Measurements from ENCODE around the gene AKR7A3.
"Not testable (repeated sequence)": the region's sequence is repeated elsewhere in the genome, so short reads cannot be mapped to it uniquely, and the experiment has no call there.

Gene AKR7A3

DNA sequence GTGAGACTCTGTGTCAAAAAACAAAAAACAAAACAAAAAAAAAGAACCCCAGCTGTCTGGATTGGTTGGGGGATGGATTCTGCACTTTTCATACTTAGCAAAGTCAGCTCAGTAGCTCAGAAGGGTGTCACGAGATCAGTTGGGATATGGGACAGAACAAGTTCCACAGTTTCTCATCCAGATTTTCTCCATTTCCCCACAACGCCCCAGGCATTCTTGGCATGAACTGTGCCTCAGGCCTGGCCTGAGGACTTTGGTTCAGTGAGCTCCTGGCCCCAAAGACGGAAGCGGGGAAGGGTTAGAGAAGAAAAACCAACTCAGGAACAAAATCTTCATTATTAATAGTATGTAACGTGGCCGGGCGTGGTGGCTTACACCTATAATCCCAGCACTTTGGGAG is 21.5 kb upstream of the AKR7A3 start:
- Histone ChIP-seq H3K36me3 (ENCODE audit: control insufficient read depth in 2 of 2, insufficient read depth in 2 of 2, low read length in 2 of 2) (peaks cover 19 to 33% of the 10 kb centered on the region in 2 donors), H3K27ac (ENCODE audit: low read length) (no peak overlapping the region), H3K4me1 (ENCODE audit: control insufficient read depth, insufficient read depth, low read length) (peaks cover 29% of the 10 kb centered on the region)

DNA sequence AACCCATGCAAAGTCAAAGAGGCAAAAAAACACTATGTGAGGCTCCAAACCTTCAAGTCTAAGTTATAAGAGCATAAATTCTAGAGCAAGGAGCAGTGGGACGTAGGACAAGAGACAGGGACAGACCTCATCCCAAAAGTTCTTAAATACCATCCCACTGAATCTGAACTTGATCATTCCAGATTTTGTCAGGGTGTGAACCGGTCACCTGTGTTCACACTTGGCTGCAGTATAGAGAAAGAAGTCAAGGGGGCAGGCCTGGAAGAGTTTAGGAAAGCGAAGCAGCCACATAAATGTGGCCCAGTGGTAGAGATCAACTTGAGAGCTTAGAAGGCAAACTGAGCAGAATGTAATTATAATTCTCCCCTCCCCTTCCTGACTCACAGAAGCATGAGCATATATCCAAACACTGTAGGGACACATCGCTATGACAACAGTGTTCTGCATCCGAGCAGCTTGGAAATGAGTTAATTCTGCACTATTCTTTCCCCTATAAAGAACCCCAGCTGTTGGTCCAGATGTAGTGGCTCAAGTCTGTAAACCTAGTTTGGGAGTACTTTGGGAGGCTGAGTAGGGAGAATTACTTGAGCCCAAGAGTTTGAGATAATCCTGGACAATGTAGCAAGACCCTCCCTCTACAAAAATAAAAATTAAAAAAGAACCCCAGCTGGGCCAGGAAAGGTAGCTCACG is 20.7 kb upstream of the AKR7A3 start:
- Histone ChIP-seq H3K27me3 (ENCODE audit: control insufficient read depth in 1 of 2, insufficient read depth in 2 of 2, low read length in 2 of 2) (no peaks in the 10 kb centered on the region), H3K9me3 (ENCODE audit: control insufficient read depth in 2 of 2, low read length in 2 of 2) (no peaks in the 10 kb centered on the region), H3K4me1 (ENCODE audit: control insufficient read depth, insufficient read depth, low read length) (peaks cover 27% of the 10 kb centered on the region), H3K27ac (ENCODE audit: low read length) (no peak overlapping the region), H3K4me3 (ENCODE audit: low read length in 2 of 2) (no peak overlapping the region), H3K36me3 (ENCODE audit: control insufficient read depth in 2 of 2, insufficient read depth in 2 of 2, low read length in 2 of 2) (peaks cover 27 to 38% of the 10 kb centered on the region in 2 donors), H3K9ac (ENCODE audit: low read length in 2 of 2) (no peak overlapping the region)

More for the DNA sequence above, 21.5 kb upstream of the AKR7A3 start:
- no peak overlapping the region for H3K4me3 ChIP-seq (ENCODE audit: low read length in 2 of 2)
- no peaks in the 10 kb centered on the region for H3K9me3 ChIP-seq (ENCODE audit: control insufficient read depth in 2 of 2, low read length in 2 of 2)
- H3K27me3 ChIP-seq (ENCODE audit: control insufficient read depth in 1 of 2, insufficient read depth in 2 of 2, low read length in 2 of 2) = no peaks in the 10 kb centered on the region
- H3K9ac ChIP-seq (ENCODE audit: low read length in 2 of 2) = no peak overlapping the region

DNA sequence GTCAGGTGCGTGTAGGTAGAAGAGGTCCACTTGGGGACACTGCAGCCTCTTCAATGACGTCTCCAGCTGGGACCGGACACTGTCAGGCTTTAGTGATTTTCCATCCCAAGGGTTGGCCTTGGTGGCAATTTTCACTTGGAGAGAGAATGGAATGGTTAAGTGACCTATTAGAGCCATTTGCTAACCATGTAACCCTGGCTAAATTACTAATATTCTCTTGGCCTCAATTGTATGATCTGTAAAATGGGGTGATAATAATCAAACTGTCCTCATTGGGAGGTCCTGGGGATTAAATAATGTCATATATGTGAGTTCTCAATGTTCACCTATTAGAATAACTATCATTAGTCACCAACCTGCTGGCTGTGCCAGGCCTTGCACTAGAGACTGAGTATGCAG is 19.9 kb upstream of the AKR7A3 start:
- peaks cover 32 to 42% of the 10 kb centered on the region in 2 donors for H3K36me3 ChIP-seq (ENCODE audit: control insufficient read depth in 2 of 2, insufficient read depth in 2 of 2, low read length in 2 of 2)
- H3K9me3 ChIP-seq (ENCODE audit: control insufficient read depth in 2 of 2, low read length in 2 of 2) = no peaks in the 10 kb centered on the region
- H3K27me3 ChIP-seq (ENCODE audit: control insufficient read depth in 1 of 2, insufficient read depth in 2 of 2, low read length in 2 of 2) = no peaks in the 10 kb centered on the region
- H3K27ac ChIP-seq (ENCODE audit: low read length) = no peak overlapping the region
- no peak overlapping the region for H3K9ac ChIP-seq (ENCODE audit: low read length in 2 of 2)
- no peak overlapping the region for H3K4me3 ChIP-seq (ENCODE audit: low read length in 2 of 2)
- H3K4me1 ChIP-seq (ENCODE audit: control insufficient read depth, insufficient read depth, low read length) = peaks cover 24% of the 10 kb centered on the region

- Histone ChIP-seq H3K36me3 (ENCODE audit: control insufficient read depth in 2 of 2, insufficient read depth in 2 of 2, low read length in 2 of 2) (peaks cover 32 to 47% of the 10 kb centered on the region in 2 donors), H3K9me3 (ENCODE audit: control insufficient read depth in 2 of 2, low read length in 2 of 2) (no peaks in the 10 kb centered on the region), H3K9ac (ENCODE audit: low read length in 2 of 2) (no peak overlapping the region)
Measured at GRCh38 chr1:19307794-19308508, 19.4 kb upstream of the AKR7A3 start.

GRCh38 chr1:19306941-19307340 is 18.4 kb upstream of the AKR7A3 start:
- H3K27ac ChIP-seq (ENCODE audit: low read length) = no peak overlapping the region
- H3K4me3 ChIP-seq (ENCODE audit: low read length in 2 of 2) = no peak overlapping the region
- no peaks in the 10 kb centered on the region for H3K9me3 ChIP-seq (ENCODE audit: control insufficient read depth in 2 of 2, low read length in 2 of 2)
- H3K36me3 ChIP-seq (ENCODE audit: control insufficient read depth in 2 of 2, insufficient read depth in 2 of 2, low read length in 2 of 2) = peaks cover 32 to 52% of the 10 kb centered on the region in 2 donors
- H3K4me1 ChIP-seq (ENCODE audit: control insufficient read depth, insufficient read depth, low read length) = peaks cover 12% of the 10 kb centered on the region
- H3K27me3 ChIP-seq (ENCODE audit: control insufficient read depth in 1 of 2, insufficient read depth in 2 of 2, low read length in 2 of 2) = no peaks in the 10 kb centered on the region
- no peak overlapping the region for H3K9ac ChIP-seq (ENCODE audit: low read length in 2 of 2)

More at GRCh38 chr1:19307794-19308508, 19.4 kb upstream of the AKR7A3 start:
- no peak overlapping the region for H3K27ac ChIP-seq (ENCODE audit: low read length)
- no peaks in the 10 kb centered on the region for H3K27me3 ChIP-seq (ENCODE audit: control insufficient read depth in 1 of 2, insufficient read depth in 2 of 2, low read length in 2 of 2)
- peaks cover 18% of the 10 kb centered on the region for H3K4me1 ChIP-seq (ENCODE audit: control insufficient read depth, insufficient read depth, low read length)
- H3K4me3 ChIP-seq (ENCODE audit: low read length in 2 of 2) = no peak overlapping the region

GRCh38 chr1:19305880-19306279 is 17.3 kb upstream of the AKR7A3 start:
- H3K27me3 ChIP-seq (ENCODE audit: control insufficient read depth in 1 of 2, insufficient read depth in 2 of 2, low read length in 2 of 2) = no peaks in the 10 kb centered on the region
- H3K9me3 ChIP-seq (ENCODE audit: control insufficient read depth in 2 of 2, low read length in 2 of 2) = no peaks in the 10 kb centered on the region
- H3K27ac ChIP-seq (ENCODE audit: low read length) = no peak overlapping the region
- H3K9ac ChIP-seq (ENCODE audit: low read length in 2 of 2) = no peak overlapping the region
- peaks cover 4% of the 10 kb centered on the region for H3K4me1 ChIP-seq (ENCODE audit: control insufficient read depth, insufficient read depth, low read length)
- peaks cover 32 to 52% of the 10 kb centered on the region in 2 donors for H3K36me3 ChIP-seq (ENCODE audit: control insufficient read depth in 2 of 2, insufficient read depth in 2 of 2, low read length in 2 of 2)
- H3K4me3 ChIP-seq (ENCODE audit: low read length in 2 of 2) = no peak overlapping the region

DNA sequence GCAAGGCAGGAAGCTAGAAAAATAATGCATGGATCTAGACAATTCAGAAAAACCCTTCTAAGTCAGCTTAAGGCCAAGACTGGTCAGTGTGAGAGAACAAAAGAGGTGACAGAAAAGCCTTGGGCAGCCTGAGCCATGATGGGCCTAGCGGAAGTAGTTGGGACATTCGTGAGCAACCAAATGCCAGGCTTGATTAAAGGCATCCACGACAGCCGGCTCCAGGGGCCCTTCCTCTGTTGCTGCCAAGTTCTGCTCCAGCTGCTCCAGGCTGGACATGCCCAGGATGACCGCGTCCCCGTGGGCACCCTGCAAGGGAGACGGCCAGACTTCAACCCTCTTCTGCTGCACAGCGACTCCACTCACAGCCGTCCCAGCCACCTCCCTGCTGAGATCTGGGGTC is 15.5 kb upstream of the AKR7A3 start:
- peaks cover 32 to 52% of the 10 kb centered on the region in 2 donors for H3K36me3 ChIP-seq (ENCODE audit: control insufficient read depth in 2 of 2, insufficient read depth in 2 of 2, low read length in 2 of 2)
- not testable (repeated sequence) for H3K9me3 ChIP-seq (ENCODE audit: control insufficient read depth in 2 of 2, low read length in 2 of 2); H3K27ac ChIP-seq (ENCODE audit: low read length); H3K4me1 ChIP-seq (ENCODE audit: control insufficient read depth, insufficient read depth, low read length); H3K4me3 ChIP-seq (ENCODE audit: low read length in 2 of 2); H3K9ac ChIP-seq (ENCODE audit: low read length in 2 of 2); H3K27me3 ChIP-seq (ENCODE audit: control insufficient read depth in 1 of 2, insufficient read depth in 2 of 2, low read length in 2 of 2)

DNA sequence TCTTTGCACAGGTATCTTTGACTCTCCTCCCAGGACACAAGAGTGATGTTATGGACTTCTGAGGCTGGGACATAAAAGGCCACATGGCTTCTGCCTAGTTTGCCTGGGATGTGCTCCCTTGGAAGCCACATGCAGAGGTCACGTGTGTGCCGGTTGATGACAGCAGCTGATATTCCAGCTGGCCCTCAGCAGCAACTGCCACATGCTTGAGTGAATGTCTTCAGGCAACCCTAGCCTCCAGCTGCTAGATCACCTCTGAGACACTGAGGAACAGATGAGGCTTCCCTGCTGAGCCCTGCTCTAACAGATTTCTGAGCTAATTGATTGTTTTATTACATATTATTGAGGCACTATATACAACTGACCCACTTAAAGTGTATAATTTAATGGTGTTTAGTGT is 11.6 kb upstream of the AKR7A3 start:
- Histone ChIP-seq H3K4me1 (ENCODE audit: control insufficient read depth, insufficient read depth, low read length) (no peaks in the 10 kb centered on the region), H3K9ac (ENCODE audit: low read length in 2 of 2) (no peak overlapping the region), H3K9me3 (ENCODE audit: control insufficient read depth in 2 of 2, low read length in 2 of 2) (no peaks in the 10 kb centered on the region), H3K27ac (ENCODE audit: low read length) (no peak overlapping the region), H3K36me3 (ENCODE audit: control insufficient read depth in 2 of 2, insufficient read depth in 2 of 2, low read length in 2 of 2) (peaks cover 14 to 24% of the 10 kb centered on the region in 2 donors), H3K27me3 (ENCODE audit: control insufficient read depth in 1 of 2, insufficient read depth in 2 of 2, low read length in 2 of 2) (no peaks in the 10 kb centered on the region), H3K4me3 (ENCODE audit: low read length in 2 of 2) (no peak overlapping the region)

DNA sequence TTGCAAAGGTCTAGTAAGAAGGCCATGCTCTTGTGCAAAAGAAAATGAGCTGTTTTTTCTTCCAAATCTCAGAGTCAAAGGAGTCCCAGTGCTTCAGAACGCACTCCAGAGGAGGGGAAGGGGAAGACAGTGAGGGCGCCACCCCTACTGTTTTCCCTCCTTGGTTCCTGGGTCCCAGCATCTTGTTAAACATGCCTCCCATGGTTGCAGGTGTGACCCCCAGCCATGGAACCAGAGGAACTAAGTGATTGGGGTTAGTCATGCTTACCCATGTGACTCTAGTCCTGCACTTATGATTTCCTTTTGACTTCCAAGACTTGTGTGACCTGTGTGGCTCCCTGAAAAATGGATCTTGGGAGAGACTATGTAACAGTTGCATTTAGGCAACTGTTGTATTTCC is 6.1 kb upstream of the AKR7A3 start:
- H3K4me3 ChIP-seq (ENCODE audit: low read length in 2 of 2) = no peak overlapping the region
- peaks cover 7 to 8% of the 10 kb centered on the region in 2 donors for H3K9me3 ChIP-seq (ENCODE audit: control insufficient read depth in 2 of 2, low read length in 2 of 2)
- no peaks in the 10 kb centered on the region for H3K4me1 ChIP-seq (ENCODE audit: control insufficient read depth, insufficient read depth, low read length)
- peaks cover 0 to 4% of the 10 kb centered on the region in 2 donors for H3K36me3 ChIP-seq (ENCODE audit: control insufficient read depth in 2 of 2, insufficient read depth in 2 of 2, low read length in 2 of 2)
- no peak overlapping the region for H3K9ac ChIP-seq (ENCODE audit: low read length in 2 of 2)
- H3K27ac ChIP-seq (ENCODE audit: low read length) = no peak overlapping the region
- H3K27me3 ChIP-seq (ENCODE audit: control insufficient read depth in 1 of 2, insufficient read depth in 2 of 2, low read length in 2 of 2) = no peaks in the 10 kb centered on the region

GRCh38 chr1:19289244-19289643 is 674 bp upstream of the AKR7A3 start:
- Histone ChIP-seq H3K36me3 (ENCODE audit: control insufficient read depth in 2 of 2, insufficient read depth in 2 of 2, low read length in 2 of 2) (no peaks in the 10 kb centered on the region), H3K4me3 (ENCODE audit: low read length in 2 of 2) (peak overlapping the region; percentile 56 to 71), H3K27me3 (ENCODE audit: control insufficient read depth in 1 of 2, insufficient read depth in 2 of 2, low read length in 2 of 2) (no peaks in the 10 kb centered on the region), H3K27ac (ENCODE audit: low read length) (no peak overlapping the region), H3K4me1 (ENCODE audit: control insufficient read depth, insufficient read depth, low read length) (peaks cover 7% of the 10 kb centered on the region), H3K9ac (ENCODE audit: low read length in 2 of 2) (no peak overlapping the region), H3K9me3 (ENCODE audit: control insufficient read depth in 2 of 2, low read length in 2 of 2) (peaks cover 0 to under 1% of the 10 kb centered on the region in 2 donors)
